SK-N-SH (cell line): Measurements from ENCODE around the gene ZDHHC24. TPM values are rescaled to one million over a fixed set of nuclear protein-coding genes. Genes with fewer than 3 reads are reported as not detected.

Experiments used
- CTCF ChIA-PET: fragments of 300-600, 350-600 bp; formaldehyde crosslinking; extraction: SDS; loops from one replicate; lab custom pipeline; 2021; lab: Yijun Ruan, JAX
- POLR2A ChIA-PET: fragments of 350-600 bp; sonication (Branson Sonifier 250); formaldehyde crosslinking; extraction: SDS; loops from one replicate; lab custom pipeline; 2020; ENCODE audit warnings: antibody characterized with exemption, inconsistent platforms; lab: Yijun Ruan, JAX
- DNase-seq: peaks from one replicate; pipeline ENCODE4 v3.0.0; 2012
- H2AFZ ChIP-seq: fragments of 200-600 bp; sonication (generic); 2 replicates; pipeline ENCODE4 v1.8.1; 2016; ENCODE audit warnings: antibody characterized with exemption, mild to moderate bottlenecking, low read depth
- H3F3A ChIP-seq: fragments of 200-600 bp; sonication (generic); replicated peaks from 2 replicates; pipeline ENCODE3; 2016; ENCODE audit warnings: antibody characterized with exemption, mild to moderate bottlenecking; ENCODE audit not compliant: insufficient read depth
- H3K27ac ChIP-seq, 2 experiments: fragments of 200-500 bp in 1 of 2; fragments of 200-600 bp in 1 of 2; sonication (Bioruptor generic) in 1 of 2; sonication (generic), shearing (Covaris generic) in 1 of 2; 2 replicates each; pipeline versions ENCODE4 v1.5.1 to v1.6.1; 2014 to 2016; ENCODE audit warnings: low read depth in 2 of 2, inconsistent platforms in 1 of 2, low read length in 1 of 2, mild to moderate bottlenecking in 1 of 2, mixed read lengths in 1 of 2
- H3K27me3 ChIP-seq: fragments of 200-600 bp; sonication (generic), shearing (Covaris generic); 2 replicates; pipeline ENCODE4 v1.6.1; 2016; ENCODE audit warnings: mixed run types; ENCODE audit not compliant: insufficient read depth
- H3K36me3 ChIP-seq, 2 experiments: fragments of 200-500 bp in 1 of 2; fragments of 200-600 bp in 1 of 2; sonication (Bioruptor generic) in 1 of 2; sonication (generic) in 1 of 2; replicated peaks in 1 of 2; 2 replicates each; pipeline versions ENCODE3 to v1.5.1; 2014 to 2016; ENCODE audit warnings: low read length in 1 of 2, mild to moderate bottlenecking in 1 of 2; ENCODE audit not compliant: insufficient read depth in 2 of 2, control insufficient read depth in 1 of 2
- H3K4me1 ChIP-seq, 2 experiments: fragments of 200-500 bp in 1 of 2; fragments of 200-600 bp in 1 of 2; sonication (Bioruptor generic) in 1 of 2; sonication (generic), shearing (Covaris generic) in 1 of 2; 2 replicates each; pipeline versions ENCODE4 v1.5.1 to v1.6.1; 2014 to 2016; ENCODE audit warnings: low read depth in 1 of 2, low read length in 1 of 2, mixed run types in 1 of 2; ENCODE audit not compliant: insufficient read depth in 2 of 2, control insufficient read depth in 1 of 2
- H3K4me2 ChIP-seq: fragments of 200-600 bp; sonication (generic), shearing (Covaris generic); 2 replicates; pipeline ENCODE4 v1.6.1; 2017; ENCODE audit warnings: mixed run types
- H3K4me3 ChIP-seq, 2 experiments: fragments of 200-500 bp in 1 of 2; fragments of 200-600 bp in 1 of 2; sonication (Bioruptor generic) in 1 of 2; sonication (generic), shearing (Covaris generic) in 1 of 2; 2 replicates each; pipeline versions ENCODE4 v1.5.1 to v1.8.1; 2014 to 2016; ENCODE audit warnings: low read depth in 2 of 2, inconsistent platforms in 1 of 2, low read length in 1 of 2, mild to moderate bottlenecking in 1 of 2, mixed read lengths in 1 of 2, moderate library complexity in 1 of 2
- H3K79me2 ChIP-seq: fragments of 200-600 bp; sonication (generic); 2 replicates; pipeline ENCODE4 v1.8.1; 2017; ENCODE audit warnings: mild to moderate bottlenecking; ENCODE audit not compliant: insufficient read depth
- H3K9ac ChIP-seq: fragments of 200-600 bp; sonication (generic); 2 replicates; pipeline ENCODE4 v1.6.1; 2017; ENCODE audit warnings: mixed run types
- H3K9me2 ChIP-seq: fragments of 200-600 bp; sonication (generic); 2 replicates; pipeline ENCODE4 v1.6.1; 2017; ENCODE audit warnings: mixed run types
- H3K9me3 ChIP-seq: fragments of 200-600 bp; sonication (generic); 2 replicates; pipeline ENCODE4 v1.6.1; 2017; ENCODE audit warnings: mixed run types, mild to moderate bottlenecking, moderate library complexity
- H4K20me1 ChIP-seq: fragments of 200-600 bp; sonication (generic); 2 replicates; pipeline ENCODE4 v1.6.1; 2017; ENCODE audit warnings: mild to moderate bottlenecking, mixed run types; ENCODE audit not compliant: insufficient read depth
- CHD2 ChIP-seq: fragments of 150-350 bp; IDR thresholded peaks from 2 replicates; pipeline ENCODE4 v1.6.1; 2018; ENCODE audit warnings: low read length; ENCODE audit not compliant: partially characterized antibody
- ELF1 ChIP-seq: IDR thresholded peaks from 2 replicates; pipeline ENCODE4 v1.4.0; 2012
- EZH2phosphoT487 ChIP-seq: fragments of 200-600 bp; sonication (generic); IDR thresholded peaks from 2 replicates; pipeline ENCODE4 v1.6.1; 2017; ENCODE audit warnings: low read depth, mixed run types, mild to moderate bottlenecking, antibody characterized with exemption, moderate library complexity, borderline replicate concordance
- FOXJ3 ChIP-seq: sonication (generic); formaldehyde crosslinking; IDR thresholded peaks from 2 replicates; pipeline ENCODE4 v1.5.1; 2020; ENCODE audit warnings: mild to moderate bottlenecking, missing genetic modification reagents
- GABPA ChIP-seq: IDR thresholded peaks from 2 replicates; pipeline ENCODE4 v1.4.0; 2012; ENCODE audit warnings: low read depth, mild to moderate bottlenecking
- JUND ChIP-seq: IDR thresholded peaks from 2 replicates; pipeline ENCODE4 v1.4.0; 2012
- MXI1 ChIP-seq: IDR thresholded peaks from 2 replicates; pipeline ENCODE4 v1.6.1; 2012; ENCODE audit warnings: mild to moderate bottlenecking, low read depth, low read length, improper control_type of control experiment
- NFIC ChIP-seq: IDR thresholded peaks from 2 replicates; pipeline ENCODE4 v1.4.0; 2012; ENCODE audit warnings: borderline replicate concordance
- PBX3 ChIP-seq: IDR thresholded peaks from 2 replicates; pipeline ENCODE4; 2012
- RAD21 ChIP-seq: IDR thresholded peaks from 2 replicates; pipeline ENCODE4 v1.6.1; 2012; ENCODE audit warnings: mild to moderate bottlenecking, low read length
- RCOR1 ChIP-seq: fragments of 150-350 bp; IDR thresholded peaks from 2 replicates; pipeline ENCODE4 v1.6.1; 2017; ENCODE audit warnings: antibody characterized with exemption, low read length
- RFX5 ChIP-seq: IDR thresholded peaks from 2 replicates; pipeline ENCODE4 v1.6.1; 2012; ENCODE audit warnings: mild to moderate bottlenecking, improper control_type of control experiment, low read length
- SIN3A ChIP-seq: IDR thresholded peaks from 2 replicates; pipeline ENCODE4 v1.6.1; 2012; ENCODE audit warnings: low read depth, mild to moderate bottlenecking, low read length, moderate library complexity, borderline replicate concordance
- SMC3 ChIP-seq: IDR thresholded peaks from 2 replicates; pipeline ENCODE4 v1.6.1; 2012; ENCODE audit warnings: low read depth, low read length, improper control_type of control experiment
- TCF12 ChIP-seq: IDR thresholded peaks from 2 replicates; pipeline ENCODE4 v1.4.0; 2012
- TEAD4 ChIP-seq: IDR thresholded peaks from 2 replicates; pipeline ENCODE4 v1.4.0; 2012; ENCODE audit warnings: mild to moderate bottlenecking, borderline replicate concordance; ENCODE audit not compliant: insufficient read depth
- USF1 ChIP-seq: IDR thresholded peaks from 2 replicates; pipeline ENCODE4 v1.4.0; 2012; ENCODE audit warnings: low read depth, borderline replicate concordance
- YY1 ChIP-seq: IDR thresholded peaks from 2 replicates; pipeline ENCODE4 v1.4.0; 2012; ENCODE audit warnings: low read depth, mild to moderate bottlenecking
- WGBS: methylation state at CpG from one replicate; pipeline ENCODE4 v1.1.6; 2017; ENCODE audit warnings: low lambda C conversion rate; 5-methylcytosine and 5-hydroxymethylcytosine counted together
- polyA plus RNA-seq, 3 experiments: library from polyadenylated mRNA; depleted of rRNA; stranded (reverse); fragments of >200 nt; gene quantifications; 2 replicates each; pipeline ENCODE4 v1.2.3, GENCODE V29; 2012
- TF ChIP-seq, protein P1 (sequence below): fragments of 150-350 bp; IDR thresholded peaks from 2 replicates; pipeline ENCODE4 v1.6.1; 2016; ENCODE audit warnings: mild to moderate bottlenecking, low read depth, low read length
- TF ChIP-seq, protein P2 (sequence below): fragments of 150-350 bp; IDR thresholded peaks from 2 replicates; pipeline ENCODE4 v1.6.1; 2017; ENCODE audit warnings: antibody characterized with exemption, low read length, low read depth, borderline replicate concordance

Gene ZDHHC24
- polyA plus RNA-seq, 1 of the 3 experiments (the other 2 are of a cell fraction), result 13.1 TPM

GRCh38 chr11:66529069-66529468 is 16.8 kb downstream of the ZDHHC24 start:
- H3K9ac ChIP-seq, result no peak overlapping the region
- H3K4me2 ChIP-seq, result no peak overlapping the region
- H3K36me3 ChIP-seq, result no peaks in the 10 kb centered on the region
- H3K9me2 ChIP-seq, result no peaks in the 10 kb centered on the region
- CTCF ChIA-PET, result no interaction called here
- peaks cover 4% of the 10 kb centered on the region for H3F3A ChIP-seq
- H3K4me3 ChIP-seq, result no peak overlapping the region
- H3K27me3 ChIP-seq, result no peaks in the 10 kb centered on the region
- no peak for DNase-seq
- H3K27ac ChIP-seq, result no peak overlapping the region
- H3K9me3 ChIP-seq, result no peaks in the 10 kb centered on the region
- WGBS, result 89% methylated on average over 10 of the region's 10 CpGs
- H3K4me1 ChIP-seq, result no peaks in the 10 kb centered on the region
- H3K79me2 ChIP-seq, result no peaks in the 10 kb centered on the region
- TF ChIP-seq ELF1, result no peak
- TF ChIP-seq RFX5, result no peak
- no peak for TF ChIP-seq GABPA
- no peak for TF ChIP-seq EZH2phosphoT487
- no peak for TF ChIP-seq RCOR1
- no peak for TF ChIP-seq TCF12
- no peak for TF ChIP-seq RAD21
- TF ChIP-seq PBX3, result no peak
- TF ChIP-seq, protein P1, sequence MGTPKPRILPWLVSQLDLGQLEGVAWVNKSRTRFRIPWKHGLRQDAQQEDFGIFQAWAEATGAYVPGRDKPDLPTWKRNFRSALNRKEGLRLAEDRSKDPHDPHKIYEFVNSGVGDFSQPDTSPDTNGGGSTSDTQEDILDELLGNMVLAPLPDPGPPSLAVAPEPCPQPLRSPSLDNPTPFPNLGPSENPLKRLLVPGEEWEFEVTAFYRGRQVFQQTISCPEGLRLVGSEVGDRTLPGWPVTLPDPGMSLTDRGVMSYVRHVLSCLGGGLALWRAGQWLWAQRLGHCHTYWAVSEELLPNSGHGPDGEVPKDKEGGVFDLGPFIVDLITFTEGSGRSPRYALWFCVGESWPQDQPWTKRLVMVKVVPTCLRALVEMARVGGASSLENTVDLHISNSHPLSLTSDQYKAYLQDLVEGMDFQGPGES, result no peak
- no peak for TF ChIP-seq MXI1
- no peak for TF ChIP-seq JUND
- no peak for TF ChIP-seq NFIC
- TF ChIP-seq USF1, result no peak
- no peak for TF ChIP-seq SIN3A
- TF ChIP-seq, protein P2, sequence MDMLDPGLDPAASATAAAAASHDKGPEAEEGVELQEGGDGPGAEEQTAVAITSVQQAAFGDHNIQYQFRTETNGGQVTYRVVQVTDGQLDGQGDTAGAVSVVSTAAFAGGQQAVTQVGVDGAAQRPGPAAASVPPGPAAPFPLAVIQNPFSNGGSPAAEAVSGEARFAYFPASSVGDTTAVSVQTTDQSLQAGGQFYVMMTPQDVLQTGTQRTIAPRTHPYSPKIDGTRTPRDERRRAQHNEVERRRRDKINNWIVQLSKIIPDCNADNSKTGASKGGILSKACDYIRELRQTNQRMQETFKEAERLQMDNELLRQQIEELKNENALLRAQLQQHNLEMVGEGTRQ, result no peak
- TF ChIP-seq FOXJ3 (CRISPR knock-in tag), result no peak
- TF ChIP-seq TEAD4, result no peak
- no peak for TF ChIP-seq YY1
- TF ChIP-seq SMC3, result no peak
- no peak for TF ChIP-seq CHD2
- POLR2A ChIA-PET, result interaction anchor here (1.6 kb wide), 1 partner anchor 9 kb away, joined by 3 read pairs; no protein-coding TSS in a partner anchor
- H4K20me1 ChIP-seq, result no peaks in the 10 kb centered on the region
- H2AFZ ChIP-seq, result no peak overlapping the region
